NCI-H1092 treated with DMSO at 0.1 percent for 48 hours (cell line): ENCODE data around the gene FDX1.

Source experiments
- DNase-seq: peaks from one replicate; lab custom pipeline; 2025; lab: John Stamatoyannopoulos, UW

FDX1 gene

GRCh38 chr11:110431051-110431672 is 1.4 kb downstream of the FDX1 start:
- peak; percentile 58 for DNase-seq

- no peak for DNase-seq
Observed at GRCh38 chr11:110431674-110432073, 1.9 kb downstream of the FDX1 start.

GRCh38 chr11:110432713-110433392 is 3.1 kb downstream of the FDX1 start:
- DNase-seq, result no peak

- DNase-seq, result peak; percentile 45
Observed at GRCh38 chr11:110433393-110434333, 3.9 kb downstream of the FDX1 start.

- no peak for DNase-seq
Observed at GRCh38 chr11:110434952-110435779, 5.4 kb downstream of the FDX1 start.

- DNase-seq, result no peak
Observed at GRCh38 chr11:110435780-110436717, 6.3 kb downstream of the FDX1 start.

- DNase-seq, result no peak
Observed at GRCh38 chr11:110438017-110438416, 8.3 kb downstream of the FDX1 start.

GRCh38 chr11:110445437-110445836 is 15.7 kb downstream of the FDX1 start:
- DNase-seq, result no peak

- DNase-seq, result no peak
Observed at GRCh38 chr11:110446061-110446460, 16.3 kb downstream of the FDX1 start.

GRCh38 chr11:110446594-110446993 is 16.8 kb downstream of the FDX1 start:
- no peak for DNase-seq

- no peak for DNase-seq
Observed at GRCh38 chr11:110447343-110447742, 17.6 kb downstream of the FDX1 start.

- DNase-seq, result peak; percentile 24
Observed at GRCh38 chr11:110447897-110448745, 18.4 kb downstream of the FDX1 start.

GRCh38 chr11:110450246-110450645 is 20.5 kb downstream of the FDX1 start:
- DNase-seq, result no peak

GRCh38 chr11:110452720-110453119 is 23.0 kb downstream of the FDX1 start:
- DNase-seq, result no peak

- no peak for DNase-seq
Observed at GRCh38 chr11:110453684-110454354, 24.1 kb downstream of the FDX1 start.

GRCh38 chr11:110454609-110455008 is 24.9 kb downstream of the FDX1 start:
- no peak for DNase-seq

GRCh38 chr11:110455718-110456117 is 26.0 kb downstream of the FDX1 start:
- no peak for DNase-seq

- DNase-seq, result peak; percentile 58
Observed at GRCh38 chr11:110463153-110463552, 33.4 kb downstream of the FDX1 start.

- DNase-seq, result no peak
Observed at GRCh38 chr11:110465231-110465630, 35.5 kb downstream of the FDX1 start.
